C4-2B (cell line): ENCODE results near the gene OR5AS1.

Experiments
- H3K27ac ChIP-seq: fragments of 450-650 bp; 2 replicates; pipeline ENCODE4 v1.5.1; 2017
- ZFX ChIP-seq: fragments of 450-650 bp; IDR thresholded peaks from 2 replicates; pipeline ENCODE4 v1.6.1; 2017
- TF ChIP-seq, protein P1 (sequence below): fragments of 450-650 bp; conservative IDR thresholded peaks from 2 replicates; pipeline ENCODE4 v1.5.1; 2017; ENCODE audit warnings: mild to moderate bottlenecking

The OR5AS1 gene

DNA sequence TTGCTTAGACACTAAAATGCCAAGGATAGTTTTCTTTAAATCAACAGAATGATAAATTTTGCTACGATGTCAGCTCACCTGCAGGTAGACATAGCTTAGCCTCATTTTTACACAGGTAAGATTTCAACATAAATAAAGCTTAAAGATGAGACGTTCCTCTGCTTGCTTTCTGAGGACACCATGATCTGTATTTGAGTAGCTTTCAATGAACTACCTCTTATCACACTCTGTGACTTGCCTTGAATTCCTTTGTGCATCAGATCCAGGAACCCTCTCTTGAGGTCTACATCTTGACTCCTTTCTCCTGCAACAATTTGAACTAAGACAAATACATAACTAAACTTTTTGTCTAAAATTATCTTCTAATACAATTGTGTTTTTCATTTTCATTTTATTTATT is 39.5 kb downstream of the OR5AS1 start:
- H3K27ac ChIP-seq, result no peak overlapping the region
- no peak for TF ChIP-seq ZFX
- TF ChIP-seq, protein P1, sequence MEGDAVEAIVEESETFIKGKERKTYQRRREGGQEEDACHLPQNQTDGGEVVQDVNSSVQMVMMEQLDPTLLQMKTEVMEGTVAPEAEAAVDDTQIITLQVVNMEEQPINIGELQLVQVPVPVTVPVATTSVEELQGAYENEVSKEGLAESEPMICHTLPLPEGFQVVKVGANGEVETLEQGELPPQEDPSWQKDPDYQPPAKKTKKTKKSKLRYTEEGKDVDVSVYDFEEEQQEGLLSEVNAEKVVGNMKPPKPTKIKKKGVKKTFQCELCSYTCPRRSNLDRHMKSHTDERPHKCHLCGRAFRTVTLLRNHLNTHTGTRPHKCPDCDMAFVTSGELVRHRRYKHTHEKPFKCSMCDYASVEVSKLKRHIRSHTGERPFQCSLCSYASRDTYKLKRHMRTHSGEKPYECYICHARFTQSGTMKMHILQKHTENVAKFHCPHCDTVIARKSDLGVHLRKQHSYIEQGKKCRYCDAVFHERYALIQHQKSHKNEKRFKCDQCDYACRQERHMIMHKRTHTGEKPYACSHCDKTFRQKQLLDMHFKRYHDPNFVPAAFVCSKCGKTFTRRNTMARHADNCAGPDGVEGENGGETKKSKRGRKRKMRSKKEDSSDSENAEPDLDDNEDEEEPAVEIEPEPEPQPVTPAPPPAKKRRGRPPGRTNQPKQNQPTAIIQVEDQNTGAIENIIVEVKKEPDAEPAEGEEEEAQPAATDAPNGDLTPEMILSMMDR, result no peak
